ENCODE measurements around the gene INVS. TPM values are rescaled to one million over a fixed set of nuclear protein-coding genes. Genes with fewer than 3 reads are reported as not detected.
"Not testable (repeated sequence)": the region's sequence is repeated elsewhere in the genome, so short reads cannot be mapped to it uniquely, and the experiment has no call there.

INVS gene
- total RNA-seq, 2 donors from 2014 or later: 37.8 to 46.8 TPM

DNA sequence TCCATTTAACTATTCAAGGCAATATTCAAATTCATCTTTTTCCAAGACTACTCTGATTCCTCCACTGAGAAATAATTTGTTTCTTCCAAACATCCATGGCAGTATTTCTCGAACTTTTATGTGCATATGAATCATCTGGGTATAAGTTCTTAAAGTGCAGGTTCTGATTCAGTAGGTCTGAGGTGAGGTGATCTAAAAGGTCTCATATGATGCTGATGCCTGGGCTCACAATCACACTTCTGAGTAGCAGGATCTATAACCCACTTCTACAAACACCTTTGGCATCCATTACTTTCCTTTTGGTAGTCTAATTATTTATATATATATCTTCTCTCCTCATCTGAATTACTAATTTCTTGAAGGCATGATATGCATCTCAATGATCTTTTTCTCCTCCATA, 7.4 kb upstream of the INVS start:
- H3K27me3 ChIP-seq (replicated peaks; ENCODE audit: insufficient read depth): no peaks in the 10 kb centered on the region

DNA sequence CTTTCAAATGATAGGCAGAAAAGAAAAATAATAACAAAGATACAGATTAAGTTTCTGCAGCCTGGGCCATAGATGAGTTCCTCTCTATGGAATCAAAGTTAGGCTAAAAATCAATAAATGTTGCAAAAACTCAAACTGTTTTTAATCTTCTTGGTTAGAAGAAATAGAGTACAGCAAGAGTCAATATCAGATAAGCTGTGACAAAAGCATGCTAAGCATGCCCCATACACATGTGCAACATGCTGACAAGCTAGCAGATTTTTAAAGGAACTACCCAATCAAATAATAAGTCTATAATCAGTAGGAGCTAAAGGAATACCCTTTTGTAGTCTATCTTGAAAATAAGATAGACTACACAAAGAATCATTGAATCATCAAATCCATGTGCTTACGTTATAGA, 7.0 kb upstream of the INVS start:
- ATAC-seq (ENCODE audit: insufficient number of reproducible peaks, low FRiP score, low read depth) (no peak), DNase-seq (ENCODE audit: low spot score) (no peak)
- no peak overlapping the region for H3K27ac ChIP-seq
- no peak for TF ChIP-seq CTCF (IDR thresholded peaks at IDR 0.05)
- H3K27me3 ChIP-seq (replicated peaks; ENCODE audit: insufficient read depth): no peaks in the 10 kb centered on the region
- H3K4me1 ChIP-seq (ENCODE audit: control insufficient read depth in 1 of 2, low read depth in 2 of 2): peaks cover 10 to 11% of the 10 kb centered on the region in 2 donors
- H3K9me3 ChIP-seq: no peaks in the 10 kb centered on the region
- no peak overlapping the region for H3K4me3 ChIP-seq
- H3K36me3 ChIP-seq: no peaks in the 10 kb centered on the region

More for the DNA sequence above, 7.4 kb upstream of the INVS start:
- no peak for DNase-seq (ENCODE audit: low spot score)
- Histone ChIP-seq H3K36me3 (no peaks in the 10 kb centered on the region), H3K4me3 (no peak overlapping the region), H3K27ac (no peak overlapping the region), H3K4me1 (ENCODE audit: control insufficient read depth in 1 of 2, low read depth in 2 of 2) (peaks cover 7 to 13% of the 10 kb centered on the region in 2 donors), H3K9me3 (no peaks in the 10 kb centered on the region)
- ATAC-seq (ENCODE audit: insufficient number of reproducible peaks, low FRiP score, low read depth): no peak
- TF ChIP-seq CTCF (IDR thresholded peaks at IDR 0.05): no peak

- H3K4me3 ChIP-seq; H3K27me3 ChIP-seq (replicated peaks; ENCODE audit: insufficient read depth); H3K36me3 ChIP-seq; H3K27ac ChIP-seq; ATAC-seq (ENCODE audit: insufficient number of reproducible peaks, low FRiP score, low read depth); H3K9me3 ChIP-seq; DNase-seq (ENCODE audit: low spot score): not testable (repeated sequence)
- peaks cover 14 to 22% of the 10 kb centered on the region in 2 donors for H3K4me1 ChIP-seq (ENCODE audit: control insufficient read depth in 1 of 2, low read depth in 2 of 2)
Measured at GRCh38 chr9:100094411-100094810, 4.6 kb upstream of the INVS start.

- ATAC-seq (ENCODE audit: insufficient number of reproducible peaks, low FRiP score, low read depth) (no peak), DNase-seq (ENCODE audit: low spot score) (no peak)
- H3K27ac ChIP-seq: no peak overlapping the region
- H3K9me3 ChIP-seq: no peaks in the 10 kb centered on the region
- H3K4me3 ChIP-seq: no peak overlapping the region
- no peaks in the 10 kb centered on the region for H3K36me3 ChIP-seq
- H3K27me3 ChIP-seq (replicated peaks; ENCODE audit: insufficient read depth): no peaks in the 10 kb centered on the region
- no peak for TF ChIP-seq CTCF (IDR thresholded peaks at IDR 0.05)
- peaks cover 14 to 30% of the 10 kb centered on the region in 2 donors for H3K4me1 ChIP-seq (ENCODE audit: control insufficient read depth in 1 of 2, low read depth in 2 of 2)
Measured at GRCh38 chr9:100096378-100096916, 2.6 kb upstream of the INVS start.

GRCh38 chr9:100098046-100098886, 777 bp upstream of the INVS start:
- TF ChIP-seq CTCF (IDR thresholded peaks at IDR 0.05): no peak
- H3K27ac ChIP-seq: peak overlapping the region; percentile 81 to 84
- H3K27me3 ChIP-seq (replicated peaks; ENCODE audit: insufficient read depth): no peaks in the 10 kb centered on the region
- no peaks in the 10 kb centered on the region for H3K36me3 ChIP-seq
- no peaks in the 10 kb centered on the region for H3K9me3 ChIP-seq
- no peak for ATAC-seq (ENCODE audit: insufficient number of reproducible peaks, low FRiP score, low read depth)
- H3K4me3 ChIP-seq: peak overlapping the region; percentile 84
- H3K4me1 ChIP-seq (ENCODE audit: control insufficient read depth in 1 of 2, low read depth in 2 of 2): peaks cover 14 to 30% of the 10 kb centered on the region in 2 donors
- no peak for DNase-seq (ENCODE audit: low spot score)
